ENCODE results near the gene TMEM129.
A peak's percentile ranks its signal among the peaks of the same experiment; 100 is the strongest.

TMEM129 gene, protein sequence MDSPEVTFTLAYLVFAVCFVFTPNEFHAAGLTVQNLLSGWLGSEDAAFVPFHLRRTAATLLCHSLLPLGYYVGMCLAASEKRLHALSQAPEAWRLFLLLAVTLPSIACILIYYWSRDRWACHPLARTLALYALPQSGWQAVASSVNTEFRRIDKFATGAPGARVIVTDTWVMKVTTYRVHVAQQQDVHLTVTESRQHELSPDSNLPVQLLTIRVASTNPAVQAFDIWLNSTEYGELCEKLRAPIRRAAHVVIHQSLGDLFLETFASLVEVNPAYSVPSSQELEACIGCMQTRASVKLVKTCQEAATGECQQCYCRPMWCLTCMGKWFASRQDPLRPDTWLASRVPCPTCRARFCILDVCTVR

DNA sequence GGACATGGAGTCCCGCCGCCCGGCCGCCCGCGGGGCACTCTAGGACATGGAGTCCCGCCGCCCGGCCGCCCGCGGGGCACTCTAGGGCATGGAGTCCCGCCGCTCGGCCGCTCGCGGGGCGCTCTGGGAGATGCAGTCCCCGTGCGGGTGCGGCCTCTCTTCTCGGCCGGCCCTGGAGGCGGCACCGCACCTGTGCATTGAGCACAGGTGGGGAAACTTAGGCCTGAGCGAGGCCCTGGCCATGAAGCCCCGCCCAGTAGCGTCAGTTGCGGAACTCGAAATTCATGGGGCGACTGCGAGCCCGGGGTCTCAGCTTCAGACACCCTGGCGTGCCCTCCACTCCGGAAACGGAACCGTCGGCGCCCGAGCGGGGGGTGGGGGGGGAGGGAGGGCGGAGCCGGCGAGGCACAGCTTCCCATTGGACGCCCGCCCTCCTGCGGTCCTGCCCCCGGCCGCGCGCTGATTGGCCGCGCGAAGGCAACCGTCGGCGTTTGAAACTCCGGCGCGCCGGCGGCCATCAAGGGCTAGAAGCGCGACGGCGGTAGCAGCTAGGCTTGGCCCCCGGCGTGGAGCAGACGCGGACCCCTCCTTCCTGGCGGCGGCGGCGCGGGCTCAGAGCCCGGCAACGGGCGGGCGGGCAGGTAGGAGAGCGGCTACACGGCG lies at the start of gene TMEM129, which contains the start of gene TACC3:
TMEM129 (minus strand) TSS at position 321 of the 663 bp plus-strand sequence. CDS start 486 bp downstream, outside the sequence.
TACC3 (plus strand) TSS at position 519 of the 663 bp plus-strand sequence. CDS start 1,901 bp downstream, outside the sequence.
- peak; percentile 87 to 92 for DNase-seq (ENCODE audit: low read depth in 2 of 2)

DNA sequence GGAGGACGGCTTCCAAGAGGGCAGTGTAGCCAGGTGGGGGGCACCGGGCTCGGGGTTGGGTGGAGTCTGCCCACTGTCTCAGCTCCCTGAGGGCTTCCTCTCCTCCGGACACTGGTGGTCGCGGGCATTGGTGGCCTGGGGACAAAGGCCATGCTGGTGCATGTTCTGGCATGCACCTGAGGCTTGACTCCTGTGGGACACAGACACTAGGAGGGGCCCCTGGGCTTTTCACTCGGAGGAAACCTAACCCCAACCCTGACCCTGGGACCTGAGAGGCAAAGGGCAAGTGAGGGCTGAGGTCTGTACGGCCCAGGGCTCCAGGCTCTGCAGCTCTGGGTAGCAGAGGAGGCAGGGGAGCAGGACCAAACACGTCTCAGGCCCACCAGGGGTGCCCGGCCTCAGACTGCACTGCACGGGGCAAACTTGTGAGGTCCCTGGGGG lies 49.7 kb upstream of the TMEM129 start:
- DNase-seq (ENCODE audit: low read depth in 2 of 2), result no peak

DNA sequence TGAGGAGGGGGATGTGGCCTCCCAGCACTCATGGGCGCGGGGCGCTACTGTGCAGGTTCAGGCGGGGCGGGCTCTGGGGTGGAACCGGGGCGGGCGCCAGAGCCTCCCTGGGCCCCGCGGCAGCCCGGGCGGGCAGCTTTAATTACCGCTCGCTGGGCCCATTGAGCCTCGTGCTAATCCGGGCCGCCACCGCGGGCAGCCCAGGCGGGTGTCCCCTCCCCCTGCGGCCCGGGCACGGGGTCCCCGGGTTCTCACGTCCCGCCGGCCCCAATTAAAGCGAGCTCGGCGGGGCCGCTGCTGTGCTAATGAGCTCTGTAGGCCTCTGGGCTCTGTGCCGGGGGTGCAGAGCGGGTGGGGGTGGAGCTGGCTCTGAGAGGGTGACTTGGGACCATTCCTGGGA lies 49.1 kb upstream of the TMEM129 start:
- no peak for DNase-seq (ENCODE audit: low read depth in 2 of 2)

DNA sequence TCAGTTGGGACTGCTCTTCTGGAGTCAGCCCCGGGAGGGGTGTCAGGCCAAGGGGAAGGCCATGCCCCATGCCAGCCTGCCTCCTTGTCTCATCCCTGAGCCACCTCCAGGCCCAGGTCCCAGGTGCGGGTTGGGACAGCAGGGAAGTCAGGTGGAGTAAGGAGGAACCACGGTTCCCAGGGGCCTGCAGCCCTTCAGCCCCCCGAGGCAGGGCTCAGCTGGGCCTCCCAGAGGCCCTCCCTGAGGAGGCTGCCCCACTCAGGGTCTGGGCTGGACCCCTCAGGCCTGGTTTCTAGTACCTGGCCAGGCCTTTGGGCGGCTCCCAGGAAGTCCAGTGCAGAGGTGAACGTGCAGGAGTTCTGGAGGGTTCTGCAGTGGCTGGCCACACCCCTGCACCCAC lies 48.6 kb upstream of the TMEM129 start:
- DNase-seq (ENCODE audit: low read depth in 2 of 2), result no peak

DNA sequence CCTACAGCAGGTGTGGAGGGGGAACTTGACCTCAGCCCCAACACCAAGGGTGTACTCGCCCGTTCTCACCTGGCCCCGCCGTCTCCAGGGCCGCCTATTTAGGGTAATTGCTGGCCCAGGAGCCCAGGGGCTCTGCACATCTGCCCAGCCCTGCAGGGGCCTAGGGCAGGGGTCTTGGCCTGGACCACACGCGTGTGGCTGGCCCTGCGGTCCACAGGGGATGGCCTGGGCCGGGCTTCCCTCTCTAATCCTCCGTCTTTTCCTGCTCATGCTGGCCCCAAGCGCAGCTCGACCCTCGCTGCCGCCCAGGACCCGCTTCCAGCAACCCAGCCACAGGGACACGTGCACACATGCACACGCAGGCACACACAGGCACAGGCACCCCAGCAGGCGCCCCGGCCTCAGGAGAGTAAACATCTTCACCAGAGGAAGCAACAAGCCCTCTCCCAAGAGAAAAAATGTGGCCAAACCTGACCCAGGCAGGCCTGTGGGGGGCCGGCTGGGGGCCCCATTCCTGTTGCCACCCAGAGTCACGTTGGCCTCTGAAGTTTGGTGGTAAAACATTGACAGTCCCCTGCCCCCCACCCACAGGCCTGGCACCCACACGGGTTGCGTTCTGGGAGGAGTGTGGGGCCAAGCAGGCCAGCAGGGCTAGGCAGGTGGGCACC lies 47.4 kb upstream of the TMEM129 start:
- no peak for DNase-seq (ENCODE audit: low read depth in 2 of 2)

DNA sequence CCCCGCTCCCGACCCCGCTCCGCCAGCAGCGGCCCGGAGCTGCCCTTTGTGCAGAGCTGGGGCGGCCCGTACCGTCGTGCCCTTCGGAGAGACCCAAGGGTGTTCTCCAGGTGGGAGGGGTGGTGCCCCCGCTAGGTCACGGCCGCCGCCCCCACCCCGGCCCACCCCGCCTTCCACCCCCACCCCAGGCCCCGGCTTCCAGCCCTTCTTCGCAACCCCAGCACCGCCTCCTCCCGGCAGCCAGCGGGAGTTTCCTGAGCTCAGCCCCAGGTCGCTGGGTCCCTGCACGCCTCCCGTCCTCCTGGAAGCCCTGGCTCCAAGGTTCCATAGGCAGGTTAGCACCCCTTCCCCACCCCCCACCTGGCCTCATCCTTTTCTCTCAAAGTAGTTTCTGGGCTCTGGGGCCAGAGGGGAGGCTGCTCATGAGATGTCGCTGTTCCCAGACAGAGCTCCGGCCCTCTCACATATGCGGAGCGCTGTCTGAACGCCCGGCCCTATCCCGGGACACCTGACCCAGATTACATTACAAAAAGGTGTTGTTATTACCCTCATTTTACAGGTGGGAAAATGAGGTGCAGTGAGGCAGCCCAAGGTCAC lies 46.7 kb upstream of the TMEM129 start:
- DNase-seq (ENCODE audit: low read depth in 2 of 2), result peak in 1 of 2 donors; percentile 26

DNA sequence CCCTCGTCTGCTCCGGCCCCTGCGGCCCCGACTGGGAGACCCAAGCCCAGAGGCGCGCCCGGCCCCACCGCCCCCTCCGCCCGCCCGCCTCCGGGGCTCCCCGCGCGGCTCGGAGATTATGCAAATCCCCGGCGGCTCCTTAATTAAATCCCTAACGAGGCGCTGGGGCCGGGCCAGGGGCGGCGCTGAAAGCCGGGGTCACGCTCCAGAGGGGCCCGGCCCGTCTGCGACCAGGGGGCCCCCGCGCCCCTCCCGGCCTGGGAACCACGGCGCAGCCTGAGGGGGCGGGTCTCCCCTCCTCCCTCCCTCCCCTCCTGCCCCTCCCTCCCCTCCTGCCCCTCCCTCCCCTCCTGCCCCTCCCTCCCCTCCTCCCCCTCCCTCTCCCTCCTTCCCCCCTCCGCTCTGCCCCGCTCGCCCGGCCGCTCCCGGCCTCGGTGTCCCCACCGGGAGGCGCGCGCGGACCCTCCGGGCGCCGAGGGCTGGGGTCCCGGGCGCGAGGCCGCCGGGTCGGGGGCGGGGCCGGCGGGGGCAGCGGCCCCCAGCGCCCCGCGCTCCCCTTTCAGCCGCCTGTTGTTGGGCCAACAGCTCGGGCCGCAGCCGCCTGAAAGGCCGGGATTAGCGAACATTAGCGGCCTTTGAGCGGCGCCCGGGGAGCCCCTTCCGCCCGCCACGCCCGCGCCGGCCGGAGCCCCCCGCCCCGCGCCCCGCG lies 46.1 kb upstream of the TMEM129 start:
- no peak for DNase-seq (ENCODE audit: low read depth in 2 of 2)

DNA sequence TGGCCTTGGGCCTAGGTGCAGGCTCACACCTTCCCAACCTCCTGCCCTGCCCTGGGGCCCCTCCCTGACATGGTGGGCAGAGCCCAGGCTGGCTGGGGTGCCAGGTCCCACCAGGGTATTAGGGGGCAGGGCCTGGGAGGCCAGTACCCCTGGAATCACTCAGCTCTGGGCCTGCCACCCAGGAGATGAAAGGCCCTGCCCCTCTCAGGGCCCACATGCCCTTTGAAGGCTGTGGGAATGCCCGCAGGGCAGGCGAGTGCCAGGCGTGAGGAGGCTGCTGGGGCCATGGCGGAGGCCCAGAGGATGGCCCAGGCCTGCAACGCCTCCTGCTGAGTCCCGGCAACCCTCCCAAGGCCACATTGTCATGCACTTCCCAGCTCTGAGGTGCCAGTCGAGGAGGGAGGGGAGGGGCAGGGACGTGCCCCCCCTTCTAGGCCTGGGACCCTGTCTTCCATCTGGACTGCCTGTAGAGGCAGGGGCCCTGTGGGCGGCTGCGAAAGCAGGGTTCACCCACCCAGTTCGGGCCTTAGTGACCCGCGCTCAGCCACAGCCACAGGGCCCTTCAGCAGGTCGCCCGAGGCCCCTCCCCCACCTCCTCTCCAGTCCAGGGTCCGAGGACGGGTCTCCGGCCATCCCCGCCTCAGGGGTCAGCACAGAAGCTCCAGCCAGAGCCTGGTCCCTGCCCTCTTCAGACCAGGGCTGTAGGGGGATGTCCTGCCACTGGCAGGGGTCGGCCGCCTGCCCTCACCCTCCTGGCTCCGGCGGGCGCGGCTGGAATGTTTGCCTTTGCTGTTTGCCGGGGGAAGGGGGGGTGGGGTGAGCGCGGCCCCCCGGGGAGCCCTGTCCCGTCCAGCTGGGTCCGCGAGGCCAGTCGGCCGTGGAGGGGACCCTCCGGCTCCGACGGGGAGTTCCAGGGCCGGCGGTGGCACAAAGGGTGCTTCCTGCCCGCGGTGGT lies 45.3 kb upstream of the TMEM129 start:
- no peak for DNase-seq (ENCODE audit: low read depth in 2 of 2)

DNA sequence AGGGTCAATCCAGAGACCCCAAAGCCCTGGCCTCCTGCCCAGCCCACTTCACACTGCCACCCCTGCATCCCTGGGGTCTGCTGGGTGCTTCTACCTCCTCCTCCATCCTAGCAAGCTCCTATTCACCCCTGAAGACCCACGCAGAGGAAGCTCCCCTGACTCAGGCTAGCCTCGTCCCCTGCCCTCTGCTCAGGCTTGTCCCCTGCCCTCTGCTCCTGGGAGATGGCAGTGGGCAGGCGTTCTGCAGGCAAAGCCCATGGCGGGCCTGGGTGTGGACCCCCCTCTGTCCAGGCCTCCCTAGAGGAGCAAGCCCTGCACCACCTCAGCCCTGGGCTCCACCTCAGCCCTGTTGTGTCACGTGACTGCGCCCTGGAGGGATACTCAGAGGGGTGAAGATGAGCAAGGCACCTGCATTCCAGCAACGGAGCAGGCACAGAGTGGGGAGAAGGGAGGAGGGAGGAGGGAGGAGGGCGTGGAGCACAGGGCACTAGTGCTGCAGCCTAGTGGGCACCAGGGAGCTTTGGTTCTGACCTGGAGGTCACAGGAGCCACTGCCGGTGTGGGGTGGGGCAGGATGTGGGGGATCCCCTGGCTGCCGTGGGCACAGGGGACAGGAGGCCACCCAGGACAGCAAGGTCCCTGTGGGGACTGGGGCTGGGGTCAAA lies 44.4 kb upstream of the TMEM129 start:
- no peak for DNase-seq (ENCODE audit: low read depth in 2 of 2)

DNA sequence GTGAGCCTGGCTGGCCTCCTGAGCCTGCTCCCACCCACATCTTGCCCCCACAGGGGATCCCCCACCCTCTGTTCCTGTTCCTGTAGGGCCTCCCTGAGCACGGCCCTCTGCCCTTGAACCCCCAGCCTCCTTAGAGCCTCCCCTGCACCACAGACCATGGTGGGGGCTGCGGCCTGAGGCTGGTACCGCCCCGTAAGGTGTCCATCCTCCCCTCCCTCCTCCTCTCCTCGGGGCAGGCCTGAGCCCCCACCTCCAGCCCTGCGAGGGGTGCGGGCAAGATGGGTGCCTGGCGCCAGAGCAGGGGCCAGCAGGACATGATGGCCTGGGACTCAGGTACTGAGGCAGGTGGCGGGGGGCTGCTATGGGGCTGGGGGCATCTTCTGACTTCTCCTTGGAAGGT lies 43.5 kb upstream of the TMEM129 start:
- no peak for DNase-seq (ENCODE audit: low read depth in 2 of 2)

DNA sequence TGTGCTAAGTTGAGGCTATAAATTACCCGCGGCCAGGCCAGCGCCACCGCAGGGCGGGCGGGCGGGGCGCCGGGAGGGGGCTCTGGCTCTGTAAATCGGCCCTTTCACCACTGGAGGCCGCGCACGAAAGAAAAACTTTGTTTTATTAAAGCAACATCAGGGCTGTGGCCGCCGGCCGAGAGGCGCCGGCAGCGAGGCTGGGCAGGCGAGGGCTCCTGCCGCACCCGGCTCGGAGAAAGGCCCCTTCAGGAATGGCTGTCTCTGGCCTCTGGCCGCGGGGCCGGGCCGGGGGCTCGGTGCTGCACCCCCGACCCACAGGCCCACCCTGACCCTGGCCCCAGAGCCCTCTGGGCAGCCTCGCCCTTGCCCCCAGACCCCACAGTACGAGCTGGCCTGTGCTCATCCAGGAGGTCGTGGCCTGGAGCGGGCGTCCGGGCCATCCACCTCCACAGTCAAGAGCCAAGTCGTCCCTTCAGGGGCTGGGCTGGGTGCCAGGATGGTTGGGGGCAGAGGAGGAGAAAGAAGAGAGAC lies 42.5 kb upstream of the TMEM129 start:
- no peak for DNase-seq (ENCODE audit: low read depth in 2 of 2)

DNA sequence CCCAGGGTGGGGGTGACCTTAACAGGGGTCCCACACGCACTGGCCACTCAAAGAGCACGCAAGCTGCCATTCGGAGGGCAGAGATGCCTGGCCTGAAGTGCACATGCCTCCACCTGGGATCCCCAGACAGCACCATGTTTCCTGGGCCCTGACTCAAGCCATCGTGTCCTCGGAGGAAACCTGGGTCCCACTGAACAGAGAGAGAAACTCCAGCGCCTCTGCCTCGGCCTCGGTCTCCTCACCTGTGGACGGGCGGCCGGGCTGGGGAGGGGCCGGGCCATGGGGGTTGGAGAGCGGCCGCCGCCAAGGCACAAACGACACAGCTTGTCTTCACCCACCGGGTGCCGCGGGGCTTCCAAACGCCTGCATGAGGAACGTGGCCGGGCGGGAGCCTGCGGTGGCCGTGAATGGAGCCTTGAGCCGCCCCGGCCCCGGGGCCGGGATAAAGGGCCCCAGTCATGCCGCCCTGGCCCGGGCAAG lies 42.0 kb upstream of the TMEM129 start:
- DNase-seq (ENCODE audit: low read depth in 2 of 2), result no peak

DNA sequence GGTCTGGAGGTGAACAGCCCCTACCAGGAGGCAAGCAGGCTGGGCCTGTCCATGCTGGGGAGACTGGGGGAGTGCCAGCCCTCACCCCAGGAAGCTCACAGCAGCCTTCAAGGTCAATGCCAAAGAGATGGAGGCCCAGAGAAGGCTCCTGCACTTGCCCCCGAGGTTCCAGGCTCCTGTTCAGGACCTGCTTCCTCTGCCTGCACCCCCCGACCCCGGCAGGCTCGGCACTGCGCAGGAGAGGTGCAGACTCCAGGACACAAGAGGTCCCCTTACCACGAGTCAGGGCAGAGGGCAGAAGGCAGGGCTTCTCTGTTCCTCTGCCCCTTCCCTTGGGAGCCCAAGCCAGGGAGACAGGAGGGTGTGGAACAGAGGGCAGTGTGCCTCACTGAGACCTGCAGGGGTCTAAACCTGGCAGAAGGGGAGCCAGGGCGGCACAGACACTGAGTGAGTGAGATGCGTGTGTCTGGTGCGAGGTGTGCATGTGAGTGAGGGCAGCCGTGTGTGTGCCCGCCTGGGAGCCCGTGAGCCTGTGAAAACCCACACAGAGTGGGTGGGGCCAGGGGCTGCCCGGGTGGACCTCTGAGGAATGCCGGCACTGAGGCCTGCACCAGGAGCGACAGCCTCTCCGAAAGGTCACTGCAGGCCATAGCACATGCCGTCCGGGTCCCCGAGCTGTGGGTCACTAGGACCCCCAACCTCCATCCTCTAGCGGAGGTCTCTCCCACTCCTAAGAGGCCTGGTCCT lies 41.3 kb upstream of the TMEM129 start:
- DNase-seq (ENCODE audit: low read depth in 2 of 2), result no peak

DNA sequence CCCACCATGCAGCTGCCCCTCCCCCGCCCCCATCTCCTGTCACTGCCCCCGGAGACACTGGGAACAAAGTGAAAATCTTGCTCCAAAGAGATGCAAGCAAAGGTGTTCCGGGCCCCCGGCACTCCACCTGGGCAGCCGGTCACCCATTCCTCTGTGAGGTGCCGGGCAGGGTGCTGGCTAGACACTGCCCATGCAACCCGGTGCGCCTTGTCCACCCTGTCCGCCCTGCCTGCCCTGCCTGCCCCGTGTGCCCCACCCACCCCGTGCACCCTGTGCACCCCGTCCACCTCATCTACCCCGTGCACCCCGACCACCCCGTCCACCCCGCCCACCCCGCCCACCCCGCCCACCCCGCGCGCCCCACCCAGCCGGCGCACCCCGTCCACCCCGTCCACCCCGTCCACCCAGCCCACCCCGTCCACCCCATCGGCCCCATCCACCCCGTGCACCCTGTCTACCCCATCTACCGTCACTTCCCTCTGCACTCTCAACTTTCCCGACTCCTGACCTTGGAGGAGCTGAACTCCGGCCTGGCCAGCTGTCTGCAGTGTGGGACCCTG lies 40.1 kb upstream of the TMEM129 start:
- no peak for DNase-seq (ENCODE audit: low read depth in 2 of 2)

DNA sequence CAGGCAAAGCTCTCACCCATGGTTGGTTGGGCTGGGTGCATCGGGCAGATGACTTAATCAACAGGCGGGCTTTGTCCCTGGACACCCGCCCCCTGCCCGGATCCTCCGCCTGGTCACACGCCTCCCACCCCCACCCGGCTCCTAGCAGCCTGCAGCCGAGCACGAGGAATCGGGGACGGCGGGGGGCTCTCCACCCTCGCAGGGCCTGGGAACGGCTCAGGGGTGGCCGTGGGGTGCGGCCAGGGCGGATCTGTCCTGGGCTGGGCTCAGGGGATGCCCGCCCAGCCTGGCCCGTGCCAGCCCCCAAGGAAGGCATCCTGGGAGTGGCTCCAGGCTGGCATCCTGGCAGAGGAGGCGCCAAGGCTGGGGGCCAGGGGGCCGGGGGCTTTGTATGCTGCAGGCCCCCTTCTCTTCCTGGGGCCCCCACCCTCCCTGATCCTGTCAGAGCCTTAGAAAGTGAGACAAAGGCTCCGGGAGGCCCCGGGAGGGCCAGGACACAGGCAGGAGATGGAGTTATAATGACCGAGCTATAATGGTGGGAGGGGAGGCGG lies 39.5 kb upstream of the TMEM129 start:
- DNase-seq (ENCODE audit: low read depth in 2 of 2), result no peak

DNA sequence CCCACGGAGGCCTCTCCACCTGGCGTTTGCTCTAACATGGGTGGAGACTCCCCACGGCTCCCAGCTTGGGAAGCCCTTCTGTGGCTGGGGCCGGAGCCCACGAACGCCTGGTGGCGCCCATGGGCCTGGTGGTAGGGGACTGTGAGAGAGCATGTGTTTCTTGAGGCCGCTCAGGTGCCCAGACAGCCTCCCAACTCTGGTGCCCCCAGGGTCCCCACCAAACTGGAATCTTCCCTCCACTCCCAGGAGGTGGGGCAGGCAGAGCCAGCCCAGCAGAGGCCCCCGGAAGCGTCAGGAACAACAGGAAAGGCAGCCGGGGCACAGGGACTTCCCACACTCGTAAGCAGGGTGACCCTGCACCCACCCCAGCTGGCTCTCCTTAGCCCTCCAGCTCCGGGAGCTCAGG lies 38.7 kb upstream of the TMEM129 start:
- no peak for DNase-seq (ENCODE audit: low read depth in 2 of 2)

DNA sequence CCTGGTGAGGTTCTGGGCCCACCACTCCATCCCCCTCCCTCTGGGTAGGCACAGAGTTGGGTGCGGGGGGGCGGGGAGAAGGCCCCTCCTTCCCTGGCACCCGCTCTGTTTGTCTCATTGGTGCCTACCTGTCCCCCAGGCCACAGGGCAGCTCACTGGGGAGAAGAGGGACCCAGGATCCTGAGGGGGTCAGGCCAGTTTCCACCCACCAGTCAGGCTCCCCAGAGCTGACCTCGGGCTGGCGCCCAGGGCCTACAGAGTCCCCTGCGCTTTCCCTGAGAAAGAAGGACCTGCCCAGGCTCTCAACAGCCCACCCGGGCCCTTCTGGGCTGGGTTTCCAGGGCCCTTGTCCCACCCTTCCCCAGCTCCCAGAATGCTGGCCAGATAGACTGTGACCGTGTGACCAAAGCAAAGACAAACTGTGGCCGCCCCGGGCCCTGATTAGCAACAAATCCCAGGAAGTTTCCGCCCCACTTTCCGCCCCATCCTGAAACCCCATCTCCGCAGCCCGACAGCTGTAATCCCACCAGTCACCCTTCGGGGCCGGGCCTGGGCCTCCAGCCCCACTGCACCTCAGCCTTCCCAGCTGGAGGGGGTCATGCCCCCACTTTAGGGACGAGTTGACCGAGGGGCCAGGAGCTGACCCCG lies 38.2 kb upstream of the TMEM129 start:
- DNase-seq (ENCODE audit: low read depth in 2 of 2), result no peak
